ENCODE measurements around the gene ZDHHC13.

Gene ZDHHC13

GRCh38 chr11:19173004-19173689 lies 56.2 kb downstream of the ZDHHC13 start:
- Histone ChIP-seq H3K4me3 (no peak overlapping the region), H3K4me1 (no peaks in the 10 kb centered on the region), H3K36me3 (peaks cover 17 to 52% (median 24%) of the 10 kb centered on the region in 3 donors), H3K27ac (no peak overlapping the region), H3K27me3 (no peaks in the 10 kb centered on the region), H3K9me3 (no peaks in the 10 kb centered on the region)
- intact Hi-C loops (cut with DNase I; ENCODE audit: low total_unique reads): no loop called here
- TF ChIP-seq CTCF (IDR thresholded peaks at IDR 0.05): no peak
- DNase-seq: no peak

GRCh38 chr11:19173964-19174638 lies 57.1 kb downstream of the ZDHHC13 start:
- TF ChIP-seq CTCF (IDR thresholded peaks at IDR 0.05): no peak
- H3K9me3 ChIP-seq: no peaks in the 10 kb centered on the region
- H3K27ac ChIP-seq: no peak overlapping the region
- intact Hi-C loops (cut with DNase I; ENCODE audit: low total_unique reads): no loop called here
- H3K27me3 ChIP-seq: no peaks in the 10 kb centered on the region
- no peak overlapping the region for H3K4me3 ChIP-seq
- H3K36me3 ChIP-seq: peaks cover 12 to 46% (median 17%) of the 10 kb centered on the region in 3 donors
- DNase-seq: no peak
- no peaks in the 10 kb centered on the region for H3K4me1 ChIP-seq

- Histone ChIP-seq H3K4me1 (no peaks in the 10 kb centered on the region), H3K27me3 (no peaks in the 10 kb centered on the region), H3K36me3 (peaks cover 11 to 30% (median 12%) of the 10 kb centered on the region in 3 donors), H3K27ac (no peak overlapping the region), H3K4me3 (no peak overlapping the region), H3K9me3 (no peaks in the 10 kb centered on the region)
- intact Hi-C loops (cut with DNase I; ENCODE audit: low total_unique reads): no loop called here
- TF ChIP-seq CTCF (IDR thresholded peaks at IDR 0.05): no peak
- no peak for DNase-seq
Measured at GRCh38 chr11:19176629-19177186, 59.7 kb downstream of the ZDHHC13 start.

GRCh38 chr11:19181531-19182261 lies 64.7 kb downstream of the ZDHHC13 start:
- Histone ChIP-seq H3K4me3 (no peak overlapping the region), H3K36me3 (no peaks in the 10 kb centered on the region), H3K27me3 (no peaks in the 10 kb centered on the region), H3K9me3 (no peaks in the 10 kb centered on the region), H3K27ac (no peak overlapping the region), H3K4me1 (no peaks in the 10 kb centered on the region)
- intact Hi-C loops (cut with DNase I; ENCODE audit: low total_unique reads): no loop called here
- no peak for TF ChIP-seq CTCF (IDR thresholded peaks at IDR 0.05)
- no peak for DNase-seq

GRCh38 chr11:19183646-19184045 lies 66.7 kb downstream of the ZDHHC13 start:
- DNase-seq: no peak
- H3K4me1 ChIP-seq: no peaks in the 10 kb centered on the region
- no peaks in the 10 kb centered on the region for H3K27me3 ChIP-seq
- H3K36me3 ChIP-seq: no peaks in the 10 kb centered on the region
- no peak for TF ChIP-seq CTCF (IDR thresholded peaks at IDR 0.05)
- intact Hi-C loops (cut with DNase I; ENCODE audit: low total_unique reads): no loop called here
- no peaks in the 10 kb centered on the region for H3K9me3 ChIP-seq
- no peak overlapping the region for H3K27ac ChIP-seq
- no peak overlapping the region for H3K4me3 ChIP-seq
